ENCODE results near the gene C1orf21.

Gene C1orf21

DNA sequence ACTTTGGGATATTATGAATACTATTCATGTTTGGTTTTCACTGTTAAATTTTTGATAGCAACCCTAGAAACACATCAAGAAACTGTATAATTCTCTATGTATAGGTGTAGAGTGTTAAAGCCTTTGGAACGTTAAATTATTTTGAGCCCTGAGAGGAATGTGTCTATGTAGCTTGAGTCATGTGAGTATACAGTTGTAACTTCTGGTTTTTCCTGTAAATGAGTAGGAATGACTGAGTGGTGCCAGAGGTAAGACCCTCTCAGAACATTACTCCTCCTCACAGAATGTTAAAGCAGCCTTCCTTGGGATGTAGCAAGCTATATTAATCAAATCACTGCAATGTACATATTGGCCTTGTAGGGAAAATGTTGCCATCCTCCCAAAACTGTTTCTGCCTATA, 69.0 kb downstream of the C1orf21 start:
- H3K27ac ChIP-seq (ENCODE audit: low read depth, low read length): no peak overlapping the region
- no peaks in the 10 kb centered on the region for H3K9me2 ChIP-seq (replicated peaks; ENCODE audit: control insufficient read depth, low read length)
- no peaks in the 10 kb centered on the region for H3K4me1 ChIP-seq (ENCODE audit: control insufficient read depth, low read length)
- H3K79me2 ChIP-seq (ENCODE audit: control insufficient read depth, low read length): no peaks in the 10 kb centered on the region
- TF ChIP-seq, protein P1, sequence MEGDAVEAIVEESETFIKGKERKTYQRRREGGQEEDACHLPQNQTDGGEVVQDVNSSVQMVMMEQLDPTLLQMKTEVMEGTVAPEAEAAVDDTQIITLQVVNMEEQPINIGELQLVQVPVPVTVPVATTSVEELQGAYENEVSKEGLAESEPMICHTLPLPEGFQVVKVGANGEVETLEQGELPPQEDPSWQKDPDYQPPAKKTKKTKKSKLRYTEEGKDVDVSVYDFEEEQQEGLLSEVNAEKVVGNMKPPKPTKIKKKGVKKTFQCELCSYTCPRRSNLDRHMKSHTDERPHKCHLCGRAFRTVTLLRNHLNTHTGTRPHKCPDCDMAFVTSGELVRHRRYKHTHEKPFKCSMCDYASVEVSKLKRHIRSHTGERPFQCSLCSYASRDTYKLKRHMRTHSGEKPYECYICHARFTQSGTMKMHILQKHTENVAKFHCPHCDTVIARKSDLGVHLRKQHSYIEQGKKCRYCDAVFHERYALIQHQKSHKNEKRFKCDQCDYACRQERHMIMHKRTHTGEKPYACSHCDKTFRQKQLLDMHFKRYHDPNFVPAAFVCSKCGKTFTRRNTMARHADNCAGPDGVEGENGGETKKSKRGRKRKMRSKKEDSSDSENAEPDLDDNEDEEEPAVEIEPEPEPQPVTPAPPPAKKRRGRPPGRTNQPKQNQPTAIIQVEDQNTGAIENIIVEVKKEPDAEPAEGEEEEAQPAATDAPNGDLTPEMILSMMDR (IDR thresholded peaks at IDR 0.05; ENCODE audit: low read depth, low read length, poor library complexity, severe bottlenecking): no peak
- no peaks in the 10 kb centered on the region for H3K27me3 ChIP-seq (ENCODE audit: control insufficient read depth, low read length)
- H3K36me3 ChIP-seq (ENCODE audit: control insufficient read depth, low read length): no peaks in the 10 kb centered on the region
- no peaks in the 10 kb centered on the region for H3F3A ChIP-seq (ENCODE audit: control insufficient read depth, insufficient read depth)
- H4K20me1 ChIP-seq (ENCODE audit: control insufficient read depth, insufficient read depth, low read depth, low read length): no peaks in the 10 kb centered on the region
- no peaks in the 10 kb centered on the region for H3K9me3 ChIP-seq (ENCODE audit: control insufficient read depth, insufficient read depth, low read length)
- no peak overlapping the region for H3K4me2 ChIP-seq (ENCODE audit: low read length)
- H3K4me3 ChIP-seq (ENCODE audit: low read length): no peak overlapping the region

GRCh38 chr1:184456189-184456588, 69.4 kb downstream of the C1orf21 start:
- no peaks in the 10 kb centered on the region for H3K79me2 ChIP-seq (ENCODE audit: control insufficient read depth, low read length)
- no peak overlapping the region for H3K4me3 ChIP-seq (ENCODE audit: low read length)
- no peaks in the 10 kb centered on the region for H3K27me3 ChIP-seq (ENCODE audit: control insufficient read depth, low read length)
- H3K36me3 ChIP-seq (ENCODE audit: control insufficient read depth, low read length): no peaks in the 10 kb centered on the region
- no peak overlapping the region for H3K4me2 ChIP-seq (ENCODE audit: low read length)
- no peaks in the 10 kb centered on the region for H3F3A ChIP-seq (ENCODE audit: control insufficient read depth, insufficient read depth)
- H3K4me1 ChIP-seq (ENCODE audit: control insufficient read depth, low read length): no peaks in the 10 kb centered on the region
- TF ChIP-seq EZH2phosphoT487 (IDR thresholded peaks at IDR 0.05; ENCODE audit: borderline replicate concordance, low read length): no peak
- TF ChIP-seq, protein P1 (IDR thresholded peaks at IDR 0.05; ENCODE audit: low read depth, low read length, poor library complexity, severe bottlenecking): no peak
- no peak overlapping the region for H3K27ac ChIP-seq (ENCODE audit: low read depth, low read length)
- H3K9me2 ChIP-seq (replicated peaks; ENCODE audit: control insufficient read depth, low read length): no peaks in the 10 kb centered on the region
- H4K20me1 ChIP-seq (ENCODE audit: control insufficient read depth, insufficient read depth, low read depth, low read length): no peaks in the 10 kb centered on the region
- H3K9me3 ChIP-seq (ENCODE audit: control insufficient read depth, insufficient read depth, low read length): no peaks in the 10 kb centered on the region

- no peak overlapping the region for H3K27ac ChIP-seq (ENCODE audit: low read depth, low read length)
- H3K9me2 ChIP-seq (replicated peaks; ENCODE audit: control insufficient read depth, low read length): no peaks in the 10 kb centered on the region
- H3K4me3 ChIP-seq (ENCODE audit: low read length): no peak overlapping the region
- no peak overlapping the region for H3K4me2 ChIP-seq (ENCODE audit: low read length)
- H3K79me2 ChIP-seq (ENCODE audit: control insufficient read depth, low read length): no peaks in the 10 kb centered on the region
- no peaks in the 10 kb centered on the region for H4K20me1 ChIP-seq (ENCODE audit: control insufficient read depth, insufficient read depth, low read depth, low read length)
- H3K4me1 ChIP-seq (ENCODE audit: control insufficient read depth, low read length): no peaks in the 10 kb centered on the region
- H3F3A ChIP-seq (ENCODE audit: control insufficient read depth, insufficient read depth): no peaks in the 10 kb centered on the region
- H3K9me3 ChIP-seq (ENCODE audit: control insufficient read depth, insufficient read depth, low read length): no peaks in the 10 kb centered on the region
- no peaks in the 10 kb centered on the region for H3K36me3 ChIP-seq (ENCODE audit: control insufficient read depth, low read length)
- TF ChIP-seq, protein P1 (IDR thresholded peaks at IDR 0.05; ENCODE audit: low read depth, low read length, poor library complexity, severe bottlenecking): no peak
- TF ChIP-seq EZH2phosphoT487 (IDR thresholded peaks at IDR 0.05; ENCODE audit: borderline replicate concordance, low read length): no peak
- H3K27me3 ChIP-seq (ENCODE audit: control insufficient read depth, low read length): no peaks in the 10 kb centered on the region
These were observed 70.7 kb downstream of the C1orf21 start for GRCh38 chr1:184457500-184457899.

DNA sequence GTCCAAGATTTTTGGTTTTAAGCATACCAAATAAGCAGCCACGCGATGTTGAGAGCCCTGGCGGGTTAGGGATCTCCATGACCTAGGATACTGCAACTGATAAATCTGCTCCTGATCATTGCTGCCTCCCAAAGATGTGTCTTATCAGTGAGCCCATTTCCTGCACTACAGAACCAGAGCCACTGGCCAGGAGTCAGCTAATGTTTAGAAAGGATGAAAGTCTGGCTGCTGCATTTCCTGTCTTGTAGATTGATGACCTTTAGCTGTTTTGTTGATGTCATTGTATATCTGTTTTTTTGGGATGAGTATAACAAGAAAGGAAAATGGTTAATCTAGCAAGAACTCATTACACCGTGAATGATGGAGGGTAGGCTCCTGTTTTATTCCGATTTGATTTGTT, 74.5 kb downstream of the C1orf21 start:
- no peak overlapping the region for H3K27ac ChIP-seq (ENCODE audit: low read depth, low read length)
- no peak overlapping the region for H3K4me3 ChIP-seq (ENCODE audit: low read length)
- H3K27me3 ChIP-seq (ENCODE audit: control insufficient read depth, low read length): no peaks in the 10 kb centered on the region
- no peaks in the 10 kb centered on the region for H3K9me2 ChIP-seq (replicated peaks; ENCODE audit: control insufficient read depth, low read length)
- H3K36me3 ChIP-seq (ENCODE audit: control insufficient read depth, low read length): no peaks in the 10 kb centered on the region
- no peak overlapping the region for H3K4me2 ChIP-seq (ENCODE audit: low read length)
- H4K20me1 ChIP-seq (ENCODE audit: control insufficient read depth, insufficient read depth, low read depth, low read length): no peaks in the 10 kb centered on the region
- TF ChIP-seq EZH2phosphoT487 (IDR thresholded peaks at IDR 0.05; ENCODE audit: borderline replicate concordance, low read length): no peak
- TF ChIP-seq, protein P1 (IDR thresholded peaks at IDR 0.05; ENCODE audit: low read depth, low read length, poor library complexity, severe bottlenecking): no peak
- no peaks in the 10 kb centered on the region for H3F3A ChIP-seq (ENCODE audit: control insufficient read depth, insufficient read depth)
- no peaks in the 10 kb centered on the region for H3K4me1 ChIP-seq (ENCODE audit: control insufficient read depth, low read length)
- no peaks in the 10 kb centered on the region for H3K79me2 ChIP-seq (ENCODE audit: control insufficient read depth, low read length)
- H3K9me3 ChIP-seq (ENCODE audit: control insufficient read depth, insufficient read depth, low read length): no peaks in the 10 kb centered on the region

Measured in DOHH2 (cell line).